HepG2 (cell line): Measurements from ENCODE around the gene INO80.

Source experiments
- BHLHE40 ChIP-seq: IDR thresholded peaks from 2 replicates; pipeline ENCODE4 v1.6.1; 2011; ENCODE audit warnings: low read length, improper control_type of control experiment
- CTCF ChIP-seq: sonication (generic); formaldehyde crosslinking; IDR thresholded peaks from 2 replicates; pipeline ENCODE4 v1.5.0; 2020; ENCODE audit warnings: mild to moderate bottlenecking, missing genetic modification reagents, moderate library complexity
- ESRRA ChIP-seq: sonication (generic); formaldehyde crosslinking; IDR thresholded peaks from 2 replicates; pipeline ENCODE4 v1.5.1; 2020; ENCODE audit warnings: mild to moderate bottlenecking, low read depth, missing genetic modification reagents
- NONO ChIP-seq, 2 experiments: fragments of 450-650 bp in 1 of 2; sonication (generic) in 1 of 2; formaldehyde crosslinking in 1 of 2; IDR thresholded peaks in 1 of 2; conservative IDR thresholded peaks in 1 of 2; 2 replicates each; pipeline versions ENCODE4 v1.6.1 to v1.8.0; 2017 to 2022; ENCODE audit warnings: mild to moderate bottlenecking in 1 of 2, missing genetic modification reagents in 1 of 2, moderate library complexity in 1 of 2
- PCBP2 ChIP-seq: fragments of 200-400 bp; formaldehyde crosslinking; optimal IDR thresholded peaks from 2 replicates; pipeline ENCODE3; 2018; ENCODE audit warnings: low read length, low read depth; ENCODE audit not compliant: poor library complexity, severe bottlenecking
- PRDM15 ChIP-seq: sonication (generic); formaldehyde crosslinking; IDR thresholded peaks from 2 replicates; pipeline ENCODE4 v1.4.0; 2020; ENCODE audit warnings: missing genetic modification reagents
- ZSCAN20 ChIP-seq: sonication (generic); formaldehyde crosslinking; IDR thresholded peaks from 2 replicates; pipeline ENCODE4 v1.4.0; 2020; ENCODE audit warnings: missing genetic modification reagents, mild to moderate bottlenecking, borderline replicate concordance

GRCh38 chr15:41066516-41066915, 49.6 kb downstream of the INO80 start:
- TF ChIP-seq ESRRA (CRISPR knock-in tag), result no peak
- TF ChIP-seq CTCF (CRISPR knock-in tag), result no peak
- TF ChIP-seq PCBP2, result no peak
- TF ChIP-seq NONO (IDR thresholded peaks at IDR 0.05), result no peak
- no peak for TF ChIP-seq NONO (CRISPR knock-in tag; conservative IDR thresholded peaks at IDR 0.05)
- no peak for TF ChIP-seq ZSCAN20
- no peak for TF ChIP-seq PRDM15 (CRISPR knock-in tag)
- no peak for TF ChIP-seq BHLHE40
